GM23338 (cell line): ENCODE results near the gene PNLIPRP3. TPM values are rescaled to one million over a fixed set of nuclear protein-coding genes. Genes with fewer than 3 reads are reported as not detected.

ENCODE experiments used
- CREB1 ChIP-seq: fragments of 250-450 bp; sonication (Bioruptor Pico); IDR thresholded peaks from 2 replicates; pipeline ENCODE4 v1.5.0; 2020; ENCODE audit warnings: low read depth, mild to moderate bottlenecking, moderate library complexity
- JUNB ChIP-seq: IDR thresholded peaks from one replicate; pipeline ENCODE4 v1.6.1; 2016; ENCODE audit warnings: antibody characterized with exemption; ENCODE audit not compliant: unreplicated experiment
- NANOG ChIP-seq: IDR thresholded peaks from 2 replicates; pipeline ENCODE4 v1.6.1; 2016; ENCODE audit warnings: antibody characterized with exemption, borderline replicate concordance
- POLR2AphosphoS5 ChIP-seq: IDR thresholded peaks from 2 replicates; pipeline ENCODE4 v1.6.1; 2016; ENCODE audit warnings: antibody characterized with exemption, low read depth
- STAT1 ChIP-seq: IDR thresholded peaks from one replicate; pipeline ENCODE4 v1.6.1; 2016; ENCODE audit warnings: antibody characterized with exemption; ENCODE audit not compliant: unreplicated experiment
- polyA plus RNA-seq: library from polyadenylated mRNA; unstranded; fragments of >200 nt; fragmentation: Nextera tagmentation; extraction: Ambion mirVana; gene quantifications from 2 replicates; pipeline ENCODE4 v1.2.1, GENCODE V29; 2016
- total RNA-seq: library from RNA; depleted of rRNA; stranded (reverse); fragments of >200 nt; shearing (Covaris generic); gene quantifications from 2 replicates; pipeline ENCODE4 v1.2.3, GENCODE V29; 2014
- TF ChIP-seq, protein P1 (sequence below): fragments of 250-450 bp; sonication (Bioruptor Pico); IDR thresholded peaks from 2 replicates; pipeline ENCODE4 v1.5.0; 2020; ENCODE audit warnings: mild to moderate bottlenecking, moderate library complexity
- TF ChIP-seq, protein P2 (sequence below): IDR thresholded peaks from one replicate; pipeline ENCODE4 v1.6.1; 2018; ENCODE audit warnings: antibody characterized with exemption; ENCODE audit not compliant: unreplicated experiment
- TF ChIP-seq, protein P3 (sequence below): IDR thresholded peaks from 2 replicates; pipeline ENCODE4 v1.6.1; 2016; ENCODE audit warnings: antibody characterized with exemption

The PNLIPRP3 gene
- total and polyA plus RNA-seq, 2 experiments from 2014 or later: not detected

DNA sequence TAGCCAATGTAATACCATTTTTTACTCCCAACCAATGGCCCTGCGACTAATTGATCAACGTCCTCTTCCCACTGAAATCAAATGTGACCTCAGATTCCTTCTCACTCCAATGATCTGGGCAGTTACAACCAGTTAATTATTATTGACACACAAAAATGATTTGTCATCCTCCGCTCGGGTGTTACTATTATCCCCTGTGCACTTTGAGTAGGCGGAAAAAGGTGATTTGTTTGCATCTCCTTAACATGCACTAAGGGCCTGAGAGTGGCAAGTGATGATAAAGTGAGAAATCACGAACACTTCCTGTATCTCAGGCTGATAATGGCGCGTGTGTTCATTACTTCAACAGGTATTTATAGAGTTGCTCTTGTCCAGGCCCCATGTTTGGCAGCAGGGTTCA is 77.1 kb downstream of the PNLIPRP3 start (continued):
- TF ChIP-seq, protein P1, sequence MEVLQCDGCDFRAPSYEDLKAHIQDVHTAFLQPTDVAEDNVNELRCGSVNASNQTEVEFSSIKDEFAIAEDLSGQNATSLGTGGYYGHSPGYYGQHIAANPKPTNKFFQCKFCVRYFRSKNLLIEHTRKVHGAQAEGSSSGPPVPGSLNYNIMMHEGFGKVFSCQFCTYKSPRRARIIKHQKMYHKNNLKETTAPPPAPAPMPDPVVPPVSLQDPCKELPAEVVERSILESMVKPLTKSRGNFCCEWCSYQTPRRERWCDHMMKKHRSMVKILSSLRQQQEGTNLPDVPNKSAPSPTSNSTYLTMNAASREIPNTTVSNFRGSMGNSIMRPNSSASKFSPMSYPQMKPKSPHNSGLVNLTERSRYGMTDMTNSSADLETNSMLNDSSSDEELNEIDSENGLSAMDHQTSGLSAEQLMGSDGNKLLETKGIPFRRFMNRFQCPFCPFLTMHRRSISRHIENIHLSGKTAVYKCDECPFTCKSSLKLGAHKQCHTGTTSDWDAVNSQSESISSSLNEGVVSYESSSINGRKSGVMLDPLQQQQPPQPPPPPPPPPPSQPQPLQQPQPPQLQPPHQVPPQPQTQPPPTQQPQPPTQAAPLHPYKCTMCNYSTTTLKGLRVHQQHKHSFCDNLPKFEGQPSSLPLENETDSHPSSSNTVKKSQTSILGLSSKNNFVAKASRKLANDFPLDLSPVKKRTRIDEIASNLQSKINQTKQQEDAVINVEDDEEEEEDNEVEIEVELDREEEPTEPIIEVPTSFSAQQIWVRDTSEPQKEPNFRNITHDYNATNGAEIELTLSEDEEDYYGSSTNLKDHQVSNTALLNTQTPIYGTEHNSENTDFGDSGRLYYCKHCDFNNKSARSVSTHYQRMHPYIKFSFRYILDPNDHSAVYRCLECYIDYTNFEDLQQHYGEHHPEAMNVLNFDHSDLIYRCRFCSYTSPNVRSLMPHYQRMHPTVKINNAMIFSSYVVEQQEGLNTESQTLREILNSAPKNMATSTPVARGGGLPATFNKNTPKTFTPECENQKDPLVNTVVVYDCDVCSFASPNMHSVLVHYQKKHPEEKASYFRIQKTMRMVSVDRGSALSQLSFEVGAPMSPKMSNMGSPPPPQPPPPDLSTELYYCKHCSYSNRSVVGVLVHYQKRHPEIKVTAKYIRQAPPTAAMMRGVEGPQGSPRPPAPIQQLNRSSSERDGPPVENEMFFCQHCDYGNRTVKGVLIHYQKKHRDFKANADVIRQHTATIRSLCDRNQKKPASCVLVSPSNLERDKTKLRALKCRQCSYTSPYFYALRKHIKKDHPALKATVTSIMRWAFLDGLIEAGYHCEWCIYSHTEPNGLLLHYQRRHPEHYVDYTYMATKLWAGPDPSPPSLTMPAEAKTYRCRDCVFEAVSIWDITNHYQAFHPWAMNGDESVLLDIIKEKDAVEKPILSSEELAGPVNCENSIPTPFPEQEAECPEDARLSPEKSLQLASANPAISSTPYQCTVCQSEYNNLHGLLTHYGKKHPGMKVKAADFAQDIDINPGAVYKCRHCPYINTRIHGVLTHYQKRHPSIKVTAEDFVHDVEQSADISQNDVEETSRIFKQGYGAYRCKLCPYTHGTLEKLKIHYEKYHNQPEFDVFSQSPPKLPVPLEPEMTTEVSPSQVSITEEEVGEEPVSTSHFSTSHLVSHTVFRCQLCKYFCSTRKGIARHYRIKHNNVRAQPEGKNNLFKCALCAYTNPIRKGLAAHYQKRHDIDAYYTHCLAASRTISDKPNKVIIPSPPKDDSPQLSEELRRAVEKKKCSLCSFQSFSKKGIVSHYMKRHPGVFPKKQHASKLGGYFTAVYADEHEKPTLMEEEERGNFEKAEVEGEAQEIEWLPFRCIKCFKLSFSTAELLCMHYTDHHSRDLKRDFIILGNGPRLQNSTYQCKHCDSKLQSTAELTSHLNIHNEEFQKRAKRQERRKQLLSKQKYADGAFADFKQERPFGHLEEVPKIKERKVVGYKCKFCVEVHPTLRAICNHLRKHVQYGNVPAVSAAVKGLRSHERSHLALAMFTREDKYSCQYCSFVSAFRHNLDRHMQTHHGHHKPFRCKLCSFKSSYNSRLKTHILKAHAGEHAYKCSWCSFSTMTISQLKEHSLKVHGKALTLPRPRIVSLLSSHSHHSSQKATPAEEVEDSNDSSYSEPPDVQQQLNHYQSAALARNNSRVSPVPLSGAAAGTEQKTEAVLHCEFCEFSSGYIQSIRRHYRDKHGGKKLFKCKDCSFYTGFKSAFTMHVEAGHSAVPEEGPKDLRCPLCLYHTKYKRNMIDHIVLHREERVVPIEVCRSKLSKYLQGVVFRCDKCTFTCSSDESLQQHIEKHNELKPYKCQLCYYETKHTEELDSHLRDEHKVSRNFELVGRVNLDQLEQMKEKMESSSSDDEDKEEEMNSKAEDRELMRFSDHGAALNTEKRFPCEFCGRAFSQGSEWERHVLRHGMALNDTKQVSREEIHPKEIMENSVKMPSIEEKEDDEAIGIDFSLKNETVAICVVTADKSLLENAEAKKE: no peak
- TF ChIP-seq CREB1 (CRISPR knock-in tag): no peak
- TF ChIP-seq, protein P2, sequence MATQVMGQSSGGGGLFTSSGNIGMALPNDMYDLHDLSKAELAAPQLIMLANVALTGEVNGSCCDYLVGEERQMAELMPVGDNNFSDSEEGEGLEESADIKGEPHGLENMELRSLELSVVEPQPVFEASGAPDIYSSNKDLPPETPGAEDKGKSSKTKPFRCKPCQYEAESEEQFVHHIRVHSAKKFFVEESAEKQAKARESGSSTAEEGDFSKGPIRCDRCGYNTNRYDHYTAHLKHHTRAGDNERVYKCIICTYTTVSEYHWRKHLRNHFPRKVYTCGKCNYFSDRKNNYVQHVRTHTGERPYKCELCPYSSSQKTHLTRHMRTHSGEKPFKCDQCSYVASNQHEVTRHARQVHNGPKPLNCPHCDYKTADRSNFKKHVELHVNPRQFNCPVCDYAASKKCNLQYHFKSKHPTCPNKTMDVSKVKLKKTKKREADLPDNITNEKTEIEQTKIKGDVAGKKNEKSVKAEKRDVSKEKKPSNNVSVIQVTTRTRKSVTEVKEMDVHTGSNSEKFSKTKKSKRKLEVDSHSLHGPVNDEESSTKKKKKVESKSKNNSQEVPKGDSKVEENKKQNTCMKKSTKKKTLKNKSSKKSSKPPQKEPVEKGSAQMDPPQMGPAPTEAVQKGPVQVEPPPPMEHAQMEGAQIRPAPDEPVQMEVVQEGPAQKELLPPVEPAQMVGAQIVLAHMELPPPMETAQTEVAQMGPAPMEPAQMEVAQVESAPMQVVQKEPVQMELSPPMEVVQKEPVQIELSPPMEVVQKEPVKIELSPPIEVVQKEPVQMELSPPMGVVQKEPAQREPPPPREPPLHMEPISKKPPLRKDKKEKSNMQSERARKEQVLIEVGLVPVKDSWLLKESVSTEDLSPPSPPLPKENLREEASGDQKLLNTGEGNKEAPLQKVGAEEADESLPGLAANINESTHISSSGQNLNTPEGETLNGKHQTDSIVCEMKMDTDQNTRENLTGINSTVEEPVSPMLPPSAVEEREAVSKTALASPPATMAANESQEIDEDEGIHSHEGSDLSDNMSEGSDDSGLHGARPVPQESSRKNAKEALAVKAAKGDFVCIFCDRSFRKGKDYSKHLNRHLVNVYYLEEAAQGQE: no peak
- TF ChIP-seq POLR2AphosphoS5: no peak
- TF ChIP-seq JUNB: no peak
- TF ChIP-seq NANOG: no peak
- no peak for TF ChIP-seq STAT1
- TF ChIP-seq, protein P3, sequence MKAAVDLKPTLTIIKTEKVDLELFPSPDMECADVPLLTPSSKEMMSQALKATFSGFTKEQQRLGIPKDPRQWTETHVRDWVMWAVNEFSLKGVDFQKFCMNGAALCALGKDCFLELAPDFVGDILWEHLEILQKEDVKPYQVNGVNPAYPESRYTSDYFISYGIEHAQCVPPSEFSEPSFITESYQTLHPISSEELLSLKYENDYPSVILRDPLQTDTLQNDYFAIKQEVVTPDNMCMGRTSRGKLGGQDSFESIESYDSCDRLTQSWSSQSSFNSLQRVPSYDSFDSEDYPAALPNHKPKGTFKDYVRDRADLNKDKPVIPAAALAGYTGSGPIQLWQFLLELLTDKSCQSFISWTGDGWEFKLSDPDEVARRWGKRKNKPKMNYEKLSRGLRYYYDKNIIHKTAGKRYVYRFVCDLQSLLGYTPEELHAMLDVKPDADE: no peak
